GM21737 (cell line): ENCODE data around the gene MRPS15.
"Not testable (repeated sequence)": the region's sequence is repeated elsewhere in the genome, so short reads cannot be mapped to it uniquely, and the experiment has no call there.

ENCODE experiments used
- ATAC-seq: cut with Tn5 transposase; IDR thresholded peaks from one replicate; pipeline ENCODE4 v1.9.1; 2021; ENCODE audit warnings: mild to moderate bottlenecking, moderate library complexity; ENCODE audit not compliant: unreplicated experiment

The MRPS15 gene

DNA sequence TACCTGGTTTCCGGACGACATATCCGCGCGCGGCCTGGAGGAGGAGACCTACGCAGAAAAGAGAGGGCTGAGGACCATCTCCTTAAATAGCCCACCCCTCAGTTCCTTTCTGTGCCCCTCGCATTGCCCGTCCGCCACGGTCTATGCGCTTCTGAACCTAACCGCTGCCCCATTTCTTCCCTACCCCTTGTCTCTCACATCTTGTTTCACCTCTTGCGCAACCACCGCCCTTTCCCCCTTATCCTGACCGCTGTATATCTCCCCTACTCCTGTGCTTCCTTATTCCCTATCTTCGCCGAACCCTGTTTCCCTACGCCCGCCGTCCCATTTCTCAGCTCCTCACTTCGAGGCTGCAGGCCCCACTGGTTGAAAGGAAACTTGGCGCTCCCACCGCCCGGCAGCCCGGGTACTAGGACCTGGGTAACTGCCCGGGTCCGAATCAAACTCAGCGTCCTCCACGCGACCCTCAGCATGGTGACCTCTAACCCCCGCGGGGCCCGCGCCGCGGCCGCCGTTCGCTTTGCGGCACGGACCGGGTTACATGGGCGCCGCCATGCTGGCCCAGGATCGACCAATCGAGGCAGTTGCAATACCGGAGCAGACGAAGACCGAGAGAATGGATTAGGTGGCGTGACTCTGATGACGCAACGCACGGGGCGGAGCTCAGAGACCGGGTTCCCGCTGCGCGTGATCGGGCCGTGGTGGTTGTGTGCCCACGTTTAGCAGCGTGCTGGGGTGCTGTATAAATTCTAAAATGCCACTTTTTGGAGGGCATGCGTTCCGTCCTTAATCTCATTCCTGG is at the start of gene MRPS15:
Gene MRPS15, minus strand, starts transcription at position 582 of the 802 bp plus-strand sequence. Its CDS starts 109 bp downstream, at position 473.
- ATAC-seq, result peak; percentile 84

DNA sequence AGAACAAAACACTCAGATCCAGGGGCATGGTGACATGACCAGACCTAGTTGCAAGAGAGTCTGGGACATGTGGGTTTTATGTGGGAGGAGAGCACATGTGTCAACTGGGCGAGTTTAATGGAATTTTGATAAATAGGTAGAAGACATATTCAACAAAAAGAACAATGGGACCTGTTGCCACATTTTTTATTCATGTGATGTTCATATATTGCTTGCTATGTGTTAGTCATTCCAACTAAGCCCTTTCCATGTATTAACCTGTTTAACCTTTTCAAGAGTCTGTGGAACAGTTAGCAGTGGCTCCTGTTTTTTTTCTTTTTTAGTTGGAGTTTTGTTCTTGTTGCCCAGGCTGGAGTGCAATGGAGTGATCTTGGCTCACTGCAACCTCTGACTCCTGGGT is 48.7 kb upstream of the MRPS15 start:
- no peak for ATAC-seq

DNA sequence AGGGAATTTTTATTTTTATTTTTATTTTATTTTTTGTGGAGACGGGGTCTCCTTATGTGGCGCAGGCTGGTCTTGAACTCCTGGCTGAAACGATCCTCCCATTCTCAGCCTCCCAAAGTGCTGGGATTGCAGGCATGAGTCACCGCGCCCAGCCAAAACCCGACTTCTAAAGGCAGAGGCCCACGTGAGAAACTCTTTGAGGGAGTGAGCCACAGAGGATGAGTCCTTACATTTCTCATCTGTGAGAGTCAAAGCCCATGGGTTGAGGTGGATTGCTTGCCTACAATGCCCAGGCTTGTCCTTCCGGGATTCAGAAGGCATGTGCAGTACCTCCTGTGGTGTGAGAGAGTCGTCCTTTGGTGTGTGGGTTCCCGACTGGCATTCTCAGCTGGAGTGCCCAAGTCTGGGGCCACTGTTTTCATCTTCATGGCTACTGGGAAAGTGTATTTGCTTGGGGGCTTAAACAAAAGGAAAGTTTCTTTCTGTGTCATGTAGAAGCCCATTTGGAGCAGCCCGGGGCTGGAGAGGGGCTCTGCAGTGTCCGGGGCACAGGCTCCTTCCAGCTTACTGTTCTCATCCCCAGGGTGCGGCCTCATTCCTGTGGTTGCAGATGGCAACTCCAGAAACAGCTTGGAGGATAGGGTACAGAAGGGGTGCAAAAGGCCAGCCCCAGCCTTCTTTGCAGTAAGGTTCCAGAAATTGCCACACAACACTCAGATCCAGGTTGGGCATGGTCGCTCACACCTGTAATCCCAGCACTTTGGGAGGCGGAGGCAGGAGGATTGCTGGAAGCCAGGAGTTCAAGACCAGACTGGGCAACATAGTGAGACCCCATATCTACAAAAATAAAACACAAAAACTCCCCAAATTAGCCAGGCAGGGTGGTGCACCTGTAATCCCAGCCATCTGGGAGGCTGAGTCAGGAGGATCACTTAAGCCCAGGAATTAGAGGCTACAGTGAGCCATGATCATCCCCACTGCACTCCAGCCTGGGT is 47.9 kb upstream of the MRPS15 start:
- no peak for ATAC-seq

DNA sequence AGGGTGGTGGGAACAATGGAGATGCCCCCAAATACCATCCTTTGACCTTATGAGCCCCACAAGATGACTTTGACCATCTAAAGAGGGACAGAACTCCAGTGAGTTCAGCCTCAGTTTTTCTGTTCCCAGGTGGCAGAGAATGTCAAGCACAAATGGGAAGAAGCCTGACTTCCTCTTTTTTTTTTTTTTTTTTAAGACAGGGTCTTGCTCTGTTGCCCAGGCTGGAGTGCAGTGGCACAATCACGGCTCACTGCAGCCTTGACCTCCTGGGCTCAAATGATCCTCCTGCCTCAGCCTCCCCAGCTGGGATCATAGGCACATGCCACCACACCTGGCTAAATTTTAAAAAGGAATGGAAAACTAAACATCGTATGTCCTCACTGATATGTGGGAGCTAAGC is 47.0 kb upstream of the MRPS15 start:
- not testable (repeated sequence) for ATAC-seq

DNA sequence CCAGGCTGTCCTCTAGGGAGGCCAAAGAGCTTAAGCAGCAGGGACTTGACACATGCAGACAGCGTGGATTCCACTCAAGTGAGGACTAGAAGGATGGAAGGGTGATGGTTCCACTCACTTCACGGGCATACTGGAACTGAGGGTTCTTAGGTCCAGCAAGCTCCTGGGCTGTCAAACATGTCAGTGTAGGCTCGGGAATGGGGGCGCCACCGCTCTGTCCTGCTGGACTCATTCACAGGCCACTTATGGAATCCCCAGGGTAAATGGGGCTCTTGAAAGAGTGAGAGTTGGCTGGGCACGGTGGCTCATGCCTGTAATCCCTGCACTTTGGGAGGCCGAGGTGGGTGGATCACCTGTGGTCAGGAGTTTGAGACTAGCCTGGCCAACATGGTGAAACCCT is 46.2 kb upstream of the MRPS15 start:
- ATAC-seq, result no peak

DNA sequence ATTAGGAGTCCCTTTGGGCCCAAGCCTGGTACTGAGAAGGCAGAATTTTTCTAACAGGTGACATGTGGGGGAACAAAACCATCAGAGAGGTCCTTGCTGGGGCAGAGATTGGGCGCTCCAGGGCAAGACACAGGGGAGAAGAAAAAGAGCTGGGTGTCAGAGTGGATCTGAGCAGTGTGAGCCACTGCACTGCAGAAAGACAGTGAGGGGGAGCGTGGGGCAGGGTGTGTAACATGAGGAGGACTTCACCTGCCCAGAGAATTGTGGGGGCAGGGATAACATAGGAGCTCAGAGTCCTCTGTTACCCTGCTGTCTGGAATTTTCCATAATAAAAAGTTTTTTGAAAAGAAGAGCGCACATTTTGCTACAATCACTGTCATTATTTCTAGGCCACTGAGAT is 44.1 kb upstream of the MRPS15 start:
- ATAC-seq, result no peak

DNA sequence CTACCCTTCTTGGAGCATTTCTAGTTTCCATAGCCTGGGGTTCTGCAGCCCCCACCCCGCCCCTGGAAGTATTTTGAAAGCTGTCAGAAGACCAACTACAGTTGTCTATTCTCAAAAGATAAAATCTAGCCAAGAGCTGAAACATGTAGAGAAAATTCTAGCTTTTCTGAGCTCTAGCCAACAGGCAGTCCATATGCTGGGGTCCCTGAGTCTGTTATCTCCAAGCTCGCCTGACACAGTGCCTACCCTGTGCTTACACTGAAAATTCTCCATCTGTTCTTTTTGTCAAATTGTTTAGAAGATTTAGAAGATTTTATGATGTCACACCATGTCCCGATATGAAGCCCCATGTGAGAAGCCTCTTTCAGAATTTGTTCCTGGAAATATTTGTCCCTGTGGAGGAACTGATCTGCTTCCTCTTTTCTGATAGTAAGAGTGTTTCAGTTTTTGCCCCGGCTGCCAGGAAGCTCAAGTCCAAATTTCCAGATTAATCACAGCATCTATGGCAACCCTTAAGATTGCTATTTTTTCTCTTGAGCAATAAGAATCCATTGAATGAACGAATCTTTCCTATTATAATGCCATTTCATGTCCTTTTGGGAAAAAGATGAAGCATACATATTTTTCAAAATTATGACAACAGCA is 42.2 kb upstream of the MRPS15 start:
- no peak for ATAC-seq

DNA sequence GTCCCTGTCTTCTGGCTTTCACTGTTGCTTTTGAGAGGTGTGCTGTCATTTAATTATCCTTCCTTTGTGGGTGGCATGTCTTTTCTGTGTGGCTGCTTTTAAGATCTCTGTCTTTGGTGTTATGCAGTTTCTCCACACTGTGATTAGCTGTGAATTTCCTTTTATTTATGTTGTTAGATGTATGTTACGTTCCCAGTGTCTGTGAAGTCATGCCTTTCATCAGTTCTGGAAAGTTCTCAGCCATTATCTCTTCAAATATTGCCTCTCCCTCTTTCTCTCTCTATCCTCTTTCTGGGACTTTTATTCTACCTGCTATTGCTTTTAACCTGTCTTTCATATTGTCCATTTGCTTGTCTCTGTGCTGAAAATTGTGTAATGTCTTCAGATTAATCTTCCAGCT is 39.5 kb upstream of the MRPS15 start:
- ATAC-seq, result no peak

DNA sequence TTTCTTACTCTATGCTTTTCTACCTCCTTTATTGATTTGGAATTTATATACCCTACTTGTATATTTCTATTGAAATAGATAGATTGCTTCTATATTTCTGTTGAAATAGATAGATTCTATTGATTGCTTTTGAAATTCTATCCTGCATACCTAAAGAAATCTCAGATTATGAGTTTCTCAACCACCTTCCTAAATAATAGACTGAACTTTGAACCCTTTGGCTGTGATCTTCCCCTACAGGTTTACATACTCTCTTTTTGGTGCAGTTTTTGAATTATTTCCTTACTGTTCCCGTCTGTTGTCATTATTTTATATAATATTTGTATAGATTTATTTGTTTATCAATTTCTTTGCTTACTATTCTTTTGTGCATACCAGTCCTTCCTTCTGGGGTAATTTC is 39.0 kb upstream of the MRPS15 start:
- no peak for ATAC-seq

DNA sequence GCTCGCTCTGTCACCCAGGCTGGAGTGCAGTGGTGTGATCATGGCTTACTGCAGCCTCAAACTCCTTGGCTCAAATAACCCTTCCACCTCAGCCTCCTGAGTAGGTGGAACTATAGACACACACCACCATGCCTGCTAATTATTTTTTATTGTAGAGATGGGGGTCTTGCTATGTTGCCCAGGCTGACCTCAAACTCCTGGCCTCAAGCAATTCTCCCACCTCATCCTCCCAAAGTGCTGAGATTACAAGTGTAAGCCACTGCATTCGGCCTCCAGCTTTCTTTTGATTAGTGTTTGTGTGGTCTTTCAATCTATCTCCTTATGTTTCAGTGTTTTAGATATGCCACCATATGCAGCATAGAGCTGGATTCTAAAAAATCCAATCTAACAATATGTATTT is 38.4 kb upstream of the MRPS15 start:
- no peak for ATAC-seq

DNA sequence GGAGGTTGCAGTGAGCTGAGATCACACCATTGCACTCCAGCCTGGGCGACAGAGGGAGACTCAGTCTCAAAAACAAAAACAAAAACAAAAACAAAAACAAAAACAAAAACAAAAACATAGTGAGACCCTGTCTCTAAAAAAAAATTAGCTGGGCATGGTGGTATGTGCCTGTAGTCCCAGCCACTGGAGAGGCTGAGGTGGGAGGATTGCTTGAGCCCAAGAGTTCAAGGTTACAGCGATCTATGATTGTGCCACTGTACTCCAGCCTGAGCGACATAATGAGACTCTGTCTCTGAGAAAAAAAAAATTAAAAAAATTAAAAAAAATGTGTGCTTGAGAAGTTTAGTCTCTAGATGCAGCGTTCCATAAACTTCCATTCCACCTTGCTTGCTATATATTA is 37.7 kb upstream of the MRPS15 start:
- ATAC-seq, result not testable (repeated sequence)

DNA sequence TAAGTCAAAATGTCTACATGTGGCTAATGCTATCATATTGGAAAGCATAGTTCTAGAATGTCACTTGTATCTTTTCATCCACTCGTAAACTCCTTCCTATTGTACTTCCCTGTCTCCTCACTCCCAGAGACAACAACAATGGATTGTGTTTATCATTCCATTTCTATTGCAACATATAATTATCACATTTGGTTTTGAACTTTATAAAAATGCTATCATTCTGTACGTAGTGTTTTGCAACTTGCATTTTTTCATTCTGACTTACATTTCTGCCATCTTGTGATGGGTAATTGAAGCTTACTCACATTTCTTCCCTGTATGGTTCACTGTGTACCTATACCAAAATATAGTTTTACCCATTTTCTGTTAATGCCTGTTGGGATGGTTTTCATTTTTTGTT is 33.0 kb upstream of the MRPS15 start:
- ATAC-seq, result no peak

DNA sequence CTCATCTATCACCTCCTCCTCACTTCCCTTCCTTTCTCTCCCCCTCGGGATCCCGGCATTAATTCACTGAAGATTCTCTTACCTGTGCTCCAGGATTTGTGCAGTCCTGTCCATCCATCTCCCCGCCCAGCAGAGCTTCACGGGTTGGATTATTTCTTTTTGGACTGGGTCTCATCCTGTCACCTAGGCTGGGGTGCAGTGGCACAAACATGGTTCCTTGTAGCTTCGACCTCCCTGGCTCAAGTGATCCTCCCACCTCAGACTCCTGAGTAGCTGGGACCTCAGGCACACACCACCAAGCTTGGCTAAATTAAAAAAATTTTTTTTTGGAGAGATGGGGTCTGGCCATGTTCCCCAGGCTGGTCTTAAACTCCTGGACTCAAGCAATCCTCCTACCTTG is 30.8 kb upstream of the MRPS15 start:
- no peak for ATAC-seq

DNA sequence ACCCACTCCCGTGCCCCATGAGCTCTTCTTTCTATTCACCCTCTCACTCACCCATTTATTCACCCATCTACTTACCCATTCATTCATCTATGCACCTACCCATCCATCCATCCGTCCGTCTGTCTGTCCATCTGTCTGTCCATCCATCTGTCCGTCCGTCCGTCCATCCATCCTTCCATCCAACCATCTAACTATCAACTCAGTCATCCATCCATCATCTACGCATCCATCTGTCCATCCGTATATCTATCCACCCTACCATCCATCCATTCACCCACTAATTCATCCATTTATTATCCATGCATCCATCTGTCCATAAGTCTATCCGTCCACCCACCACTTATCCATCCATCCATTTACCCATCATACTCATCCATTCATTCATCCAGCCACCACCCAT is 29.3 kb upstream of the MRPS15 start:
- ATAC-seq, result no peak

DNA sequence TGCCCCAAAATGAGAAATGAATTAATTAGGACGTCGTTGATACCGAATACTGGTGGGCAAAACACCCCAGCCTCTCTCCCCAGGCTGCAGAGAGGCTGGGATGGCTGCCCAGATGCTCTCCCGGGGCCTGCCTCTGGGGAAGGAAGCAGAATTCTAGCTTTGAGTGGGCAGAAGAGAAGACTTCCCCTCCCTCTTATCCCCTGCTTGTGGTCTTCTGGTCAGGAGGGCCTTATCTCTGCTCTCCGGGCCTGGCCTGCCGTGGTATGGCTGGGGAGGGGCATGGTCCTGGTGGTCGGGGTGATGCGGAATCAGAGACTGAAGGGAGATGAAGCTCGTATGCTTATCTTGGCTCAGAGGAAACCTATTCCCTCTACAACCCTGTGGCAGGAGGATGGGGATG is 28.3 kb upstream of the MRPS15 start:
- ATAC-seq, result no peak

DNA sequence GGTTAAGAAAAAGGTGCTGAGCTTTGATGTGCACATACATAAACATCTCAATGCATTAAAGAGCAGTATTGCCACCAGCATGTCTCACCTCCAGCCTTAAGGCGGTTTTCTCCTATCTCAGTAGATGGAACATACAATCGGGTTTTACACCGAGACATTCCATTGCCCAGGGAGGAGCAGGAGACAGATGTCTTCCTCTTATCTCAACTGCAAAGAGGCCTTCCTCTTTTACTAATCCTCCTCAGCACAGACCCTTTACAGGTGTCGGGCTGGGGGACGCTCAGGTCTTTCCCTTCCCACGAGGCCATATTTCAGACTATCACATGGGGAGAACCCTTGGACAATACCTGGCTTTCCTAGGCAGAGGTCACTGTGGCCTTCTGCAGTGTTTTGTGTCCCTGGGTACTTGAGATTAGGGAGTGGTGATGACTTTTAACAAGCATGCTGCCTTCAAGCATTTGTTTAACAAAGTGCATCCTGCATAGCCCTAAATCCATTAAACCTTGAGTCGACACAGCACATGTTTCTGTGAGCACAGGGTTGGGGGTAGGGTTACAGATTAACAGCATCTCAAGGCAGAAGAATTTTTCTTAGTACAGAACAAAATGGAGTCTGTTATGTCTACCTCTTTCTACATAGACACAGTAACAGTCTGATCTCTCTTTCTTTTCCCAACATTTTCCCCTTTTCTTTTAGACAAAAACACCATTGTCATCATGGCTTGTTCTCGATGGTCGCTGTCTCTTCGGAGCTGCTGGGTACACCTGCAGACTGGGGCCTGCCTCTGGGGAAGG is 25.3 kb upstream of the MRPS15 start:
- ATAC-seq, result not testable (repeated sequence)

DNA sequence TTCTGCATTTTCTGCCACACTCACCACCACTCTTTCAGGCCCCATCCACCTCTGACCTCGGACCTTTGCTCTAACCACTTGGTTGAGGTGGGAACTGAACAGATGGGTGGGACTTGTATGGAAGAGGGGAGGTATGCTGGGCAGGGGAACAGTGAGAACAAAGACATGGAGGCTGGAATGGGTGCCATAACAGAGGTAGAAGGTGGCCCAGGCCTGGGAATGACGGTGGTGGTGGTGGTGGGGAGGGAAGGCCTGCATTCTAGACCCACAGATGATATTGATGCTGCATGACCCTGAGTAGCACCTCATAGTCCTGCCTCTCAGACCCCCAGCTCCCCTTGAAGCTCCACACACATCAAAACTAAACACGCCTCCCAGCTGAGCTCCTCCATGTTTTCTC is 23.7 kb upstream of the MRPS15 start:
- ATAC-seq, result no peak

DNA sequence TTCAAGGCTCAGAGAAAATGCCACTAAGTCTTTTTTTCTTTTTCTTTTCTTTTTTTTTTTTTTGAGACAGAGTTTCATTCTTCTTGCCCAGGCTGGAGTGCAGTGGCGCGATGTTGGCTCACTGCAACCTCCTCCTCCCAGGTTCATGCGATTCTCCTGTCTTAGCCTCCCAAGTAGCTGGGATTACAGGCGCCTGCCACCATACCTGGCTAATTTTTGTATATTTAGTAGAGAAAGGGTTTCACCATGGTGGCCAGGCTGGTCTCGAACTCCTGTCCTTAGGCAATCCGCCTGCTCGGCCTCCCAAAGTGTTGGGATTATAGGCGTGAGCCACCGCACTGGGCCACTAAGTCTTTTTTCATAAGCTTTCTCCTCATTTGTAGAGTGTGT is 23.1 kb upstream of the MRPS15 start:
- ATAC-seq, result not testable (repeated sequence)

DNA sequence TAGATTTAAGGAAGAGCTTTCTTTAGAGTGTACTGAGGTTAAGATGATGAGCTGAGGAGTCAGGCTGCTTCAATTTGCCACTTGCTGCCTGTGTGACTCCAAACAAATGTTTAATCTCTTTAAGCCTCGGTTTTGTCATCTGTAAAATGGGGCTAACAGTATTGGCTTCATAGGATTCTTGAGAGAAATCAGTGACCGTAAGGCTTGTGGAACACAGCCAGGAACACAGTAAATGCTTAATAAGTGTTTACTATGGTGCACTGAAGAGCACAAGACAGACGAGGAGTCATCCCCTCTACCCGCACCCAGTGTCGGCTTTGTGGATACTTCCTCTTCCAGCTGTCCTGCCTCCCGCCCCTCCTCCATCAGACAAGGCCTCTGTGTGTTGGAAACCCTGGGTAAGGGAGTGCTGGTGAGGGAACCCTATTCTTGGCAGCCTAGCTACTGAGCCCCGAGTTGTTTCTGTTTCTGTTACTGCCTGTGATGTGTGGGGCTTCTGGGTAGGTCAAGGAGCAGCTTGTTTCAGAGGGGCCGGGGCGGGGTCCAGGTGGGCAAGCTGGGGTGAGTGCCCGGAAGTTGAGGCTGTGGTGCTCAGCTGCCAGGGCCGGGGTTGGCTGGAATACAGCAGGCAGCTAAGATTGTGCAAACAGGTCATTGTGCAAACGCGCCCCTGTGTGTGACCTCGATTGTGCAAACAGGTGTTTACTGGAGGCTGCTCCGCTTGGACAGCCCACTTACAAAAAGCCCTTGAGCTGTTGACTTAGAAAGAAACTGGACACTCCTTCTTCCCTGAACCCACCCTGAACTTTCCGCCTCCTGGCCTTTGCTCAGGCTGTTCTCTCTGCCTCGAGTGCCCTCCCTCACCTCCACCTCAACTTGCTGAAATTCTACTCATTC is 22.5 kb upstream of the MRPS15 start:
- ATAC-seq, result no peak

DNA sequence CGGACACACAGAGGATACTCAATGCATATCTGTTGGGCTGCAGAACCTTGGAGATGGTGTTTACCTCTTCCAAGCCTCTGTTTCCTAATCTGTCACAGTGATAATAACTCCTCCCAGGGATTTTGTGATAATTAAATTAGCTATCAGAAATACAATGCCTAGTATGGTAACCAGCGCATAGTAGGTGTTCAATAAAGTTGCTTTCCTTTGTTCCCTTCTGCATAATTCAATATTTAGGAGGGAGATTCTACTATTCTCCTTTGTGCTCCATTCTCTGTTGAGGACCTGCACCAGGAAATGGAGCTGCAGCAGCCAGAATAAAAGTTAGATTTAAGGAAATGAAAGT is 21.9 kb upstream of the MRPS15 start:
- ATAC-seq, result no peak
